K562 (cell line): ENCODE data around the gene FH. TPM values are rescaled to one million over a fixed set of nuclear protein-coding genes. Genes with fewer than 3 reads are reported as not detected.
A peak's percentile ranks its signal among the peaks of the same experiment; 100 is the strongest.

Experiments used
- ATAC-seq: fragments of 200-7000 bp; cut with Tn5 transposase; 3 replicates; pipeline ENCODE4 v1.9.1; 2020; ENCODE audit warnings: moderate library complexity
- BruUV-seq: library from RNA; stranded (reverse); fragments of 400-500 nt; replicated peaks from 2 replicates; lab custom pipeline; 2021; lab: Mats Ljungman, UMichigan
- CTCF ChIA-PET: fragments of 300-600 bp; formaldehyde crosslinking; extraction: SDS; loops from one replicate; lab custom pipeline; 2021; ENCODE audit warnings: low intra/inter-chr PET ratio; lab: Yijun Ruan, JAX
- POLR2A ChIA-PET: fragments of 300-600, 350-650 bp; sonication (Branson Sonifier 250); formaldehyde crosslinking; extraction: SDS; loops from one replicate; lab custom pipeline; 2021; ENCODE audit warnings: antibody characterized with exemption, inconsistent platforms; lab: Yijun Ruan, JAX
- DNase-seq, 4 experiments: peaks; one replicate each; pipeline versions ENCODE4 v3.0.0 to v3.0.0-alpha.2; 2011 to 2018; ENCODE audit warnings: low spot score in 3 of 4, mixed read lengths in 3 of 4; ENCODE audit errors: extremely low read depth in 1 of 4
- FAIRE-seq: peaks from 2 replicates; lab custom pipeline; 2011; peaks lifted over from hg19 to GRCh38; lab: Jason Lieb, UNC
- H2AFZ ChIP-seq: 2 replicates; pipeline ENCODE4 v1.6.0; 2011; ENCODE audit warnings: low read depth, low read length, control low read depth, inconsistent platforms
- H3K27ac ChIP-seq: fragments of 200-600 bp; 3 replicates; pipeline ENCODE4 v1.8.0; 2011; ENCODE audit warnings: low read depth, mild to moderate bottlenecking, control low read depth, inconsistent platforms, low read length, moderate library complexity, mixed read lengths; ENCODE audit errors: extremely low read depth
- H3K27me3 ChIP-seq, 2 experiments: fragments of 300-600 bp in 1 of 2; 2 replicates in 1 of 2; 3 replicates in 1 of 2; pipeline versions ENCODE4 v1.6.0 to v1.8.0; 2011; ENCODE audit warnings: inconsistent platforms in 2 of 2, low read length in 2 of 2, mild to moderate bottlenecking in 1 of 2, mixed read lengths in 1 of 2, moderate library complexity in 1 of 2; ENCODE audit not compliant: control insufficient read depth in 2 of 2, insufficient read depth in 2 of 2
- H3K36me3 ChIP-seq: fragments of 300-600 bp; 3 replicates; pipeline ENCODE4 v1.8.0; 2011; ENCODE audit warnings: mild to moderate bottlenecking, low read length, inconsistent platforms; ENCODE audit not compliant: control insufficient read depth, insufficient read depth
- H3K4me1 ChIP-seq, 2 experiments: fragments of 200-600 bp in 1 of 2; replicated peaks in 1 of 2; 2 replicates in 1 of 2; 3 replicates in 1 of 2; pipeline versions ENCODE4 v1.5.1 to v1.8.0; 2011; ENCODE audit warnings: inconsistent platforms in 2 of 2, low read length in 2 of 2, mild to moderate bottlenecking in 1 of 2, mixed read lengths in 1 of 2, moderate library complexity in 1 of 2; ENCODE audit not compliant: control insufficient read depth in 2 of 2, insufficient read depth in 2 of 2
- H3K4me2 ChIP-seq: 2 replicates; pipeline ENCODE4 v1.6.1; 2011; ENCODE audit warnings: low read length, control low read depth, inconsistent platforms, mixed read lengths; ENCODE audit not compliant: insufficient read depth
- H3K4me3 ChIP-seq: fragments of 200-600 bp; sonication (generic), shearing (Covaris generic); 2 replicates; pipeline ENCODE4 v1.5.1; 2016; ENCODE audit warnings: control low read depth, inconsistent platforms
- H3K79me2 ChIP-seq: fragments of 200-600 bp; 3 replicates; pipeline ENCODE4 v1.8.0; 2011; ENCODE audit warnings: low read length, inconsistent platforms; ENCODE audit not compliant: control insufficient read depth, insufficient read depth
- H3K9ac ChIP-seq, 2 experiments: 2 replicates each; pipeline versions ENCODE4 v1.6.0 to v1.6.1; 2011; ENCODE audit warnings: low read depth in 2 of 2, low read length in 2 of 2, control low read depth in 1 of 2, inconsistent platforms in 1 of 2, mild to moderate bottlenecking in 1 of 2, mixed read lengths in 1 of 2; ENCODE audit not compliant: insufficient read depth in 1 of 2
- H3K9me1 ChIP-seq: one replicate; pipeline ENCODE4 v1.6.0; 2011; ENCODE audit warnings: inconsistent platforms, mild to moderate bottlenecking, low read length, moderate library complexity; ENCODE audit not compliant: control insufficient read depth, insufficient read depth
- H3K9me3 ChIP-seq: replicated peaks from 2 replicates; pipeline ENCODE4 v1.5.1; 2011; ENCODE audit warnings: low read depth, low read length, inconsistent platforms; ENCODE audit not compliant: control insufficient read depth, insufficient read depth
- H4K20me1 ChIP-seq: replicated peaks from 2 replicates; pipeline ENCODE4 v1.6.1; 2011; ENCODE audit warnings: low read length, inconsistent platforms, mixed read lengths; ENCODE audit not compliant: control insufficient read depth, insufficient read depth
- ATF1 ChIP-seq, 2 experiments: fragments of 450-650 bp in 1 of 2; IDR thresholded peaks; 2 replicates each; pipeline ENCODE4 v1.6.1; 2016; ENCODE audit warnings: missing compliant biosample characterization in 1 of 2, missing genetic modification characterization in 1 of 2
- C11orf30 ChIP-seq: fragments of 450-650 bp; IDR thresholded peaks from 2 replicates; pipeline ENCODE4 v1.6.1; 2016; ENCODE audit warnings: low read depth, mild to moderate bottlenecking
- CBFA2T3 ChIP-seq: fragments of 450-650 bp; IDR thresholded peaks from 2 replicates; pipeline ENCODE4 v1.6.1; 2017
- FOXM1 ChIP-seq, 2 experiments: fragments of 450-650 bp in 1 of 2; sonication (generic) in 1 of 2; formaldehyde crosslinking in 1 of 2; IDR thresholded peaks; 2 replicates each; pipeline versions ENCODE4 v1.6.1 to v1.9.0; 2017 to 2022; ENCODE audit warnings: low read depth in 2 of 2, mild to moderate bottlenecking in 2 of 2, missing genetic modification reagents in 1 of 2, moderate library complexity in 1 of 2
- KLF16 ChIP-seq: IDR thresholded peaks from 2 replicates; pipeline ENCODE4 v1.6.1; 2016; ENCODE audit warnings: antibody characterized with exemption
- MAFF ChIP-seq: IDR thresholded peaks from 2 replicates; pipeline ENCODE4 v1.6.1; 2012; ENCODE audit warnings: low read length, improper control_type of control experiment
- MAFG ChIP-seq: fragments of 450-650 bp; conservative IDR thresholded peaks from 2 replicates; pipeline ENCODE4 v1.6.1; 2016; ENCODE audit warnings: missing genetic modification characterization, missing compliant biosample characterization
- NEUROD1 ChIP-seq: fragments of 150-350 bp; IDR thresholded peaks from 2 replicates; pipeline ENCODE4 v1.6.1; 2014; ENCODE audit warnings: borderline replicate concordance, low read length, low read depth; ENCODE audit not compliant: partially characterized antibody
- NR1H2 ChIP-seq: sonication (generic); formaldehyde crosslinking; IDR thresholded peaks from 2 replicates; pipeline ENCODE4 v1.4.0; 2020; ENCODE audit warnings: mild to moderate bottlenecking, missing genetic modification reagents
- WHSC1 ChIP-seq: IDR thresholded peaks from one replicate; pipeline ENCODE4 v1.6.1; 2012; ENCODE audit warnings: low read length, control low read depth, inconsistent platforms
- ZNF316 ChIP-seq: fragments of 450-650 bp; IDR thresholded peaks from 2 replicates; pipeline ENCODE4 v1.6.1; 2016
- ZNF699 ChIP-seq: fragments of 250-450 bp; sonication (Bioruptor Pico); IDR thresholded peaks from 2 replicates; pipeline ENCODE4 v1.8.0; 2021; ENCODE audit warnings: mild to moderate bottlenecking, moderate library complexity; ENCODE audit not compliant: insufficient replicate concordance
- WGBS: fragments of 100-300 bp; shearing (Covaris generic); methylation state at CpG from one replicate; pipeline ENCODE4 v1.1.6; 2016; ENCODE audit warnings: low coverage, mixed read lengths; ENCODE audit not compliant: insufficient coverage; ENCODE audit errors: missing lambda C conversion rate; 5-methylcytosine and 5-hydroxymethylcytosine counted together
- in situ Hi-C: fragments of 300-500 bp; cut with MboI; formaldehyde crosslinking; loops from 4 replicates; pipeline ENCODE4 v1.15.0; 2018; ENCODE audit warnings: inconsistent platforms, mixed read lengths
- intact Hi-C: fragments of 100-400 bp; cut with micrococcal nuclease; formaldehyde crosslinking; loops from 2 replicates; pipeline ENCODE4 v1.14.2; 2022
- polyA plus RNA-seq, 8 experiments: library from polyadenylated mRNA; depleted of rRNA in 4 of 8; stranded (reverse) in 5 of 8; unstranded in 3 of 8; fragments of >200 nt; fragmentation: Nextera tagmentation in 2 of 8; fragmentation: Illumina TruSeq in 1 of 8; extraction: Ambion mirVana in 2 of 8; extraction: Trizol in 1 of 8; gene quantifications; 2 replicates each; pipeline versions ENCODE4 v1.2.1 to v1.2.3, GENCODE V29; 2011 to 2014; ENCODE audit warnings: inconsistent platforms in 1 of 8, missing spikeins in 1 of 8
- total RNA-seq, 7 experiments: library from RNA; depleted of rRNA in 6 of 7; stranded (reverse); fragments of >200 nt in 6 of 7; fragmentation: Illumina TruSeq in 2 of 7; extraction: Trizol in 2 of 7; gene quantifications; 2 replicates each; pipeline versions ENCODE4 v1.2.1 to v1.2.3, GENCODE V29; 2011 to 2021; ENCODE audit warnings: low replicate concordance in 1 of 7
- TF ChIP-seq, protein P1 (sequence below): sonication (generic); formaldehyde crosslinking; IDR thresholded peaks from 2 replicates; pipeline ENCODE4 v1.8.1; 2022; ENCODE audit warnings: missing genetic modification reagents
- TF ChIP-seq, protein P2 (sequence below): fragments of 250-450 bp; sonication (Bioruptor Pico); IDR thresholded peaks from 2 replicates; pipeline ENCODE4 v1.8.0; 2022; ENCODE audit warnings: moderate library complexity, mild to moderate bottlenecking, inconsistent platforms
- TF ChIP-seq, protein P3 (sequence below): IDR thresholded peaks from 2 replicates; pipeline ENCODE4 v1.6.1; 2016; ENCODE audit warnings: missing genetic modification characterization, missing compliant biosample characterization
- TF ChIP-seq, protein P4 (sequence below): sonication (generic); formaldehyde crosslinking; IDR thresholded peaks from 2 replicates; pipeline ENCODE4 v1.8.0; 2022; ENCODE audit warnings: missing genetic modification reagents, mild to moderate bottlenecking, moderate library complexity, borderline replicate concordance

FH gene
- total and polyA plus RNA-seq, 9 of the 15 experiments (the other 6 are each of a cell fraction or from before 2014, with no cell fraction given) = 117 to 240 (median 211) TPM

GRCh38 chr1:241495741-241496140, 23.8 kb downstream of the FH start (continued):
- TF ChIP-seq, protein P1, sequence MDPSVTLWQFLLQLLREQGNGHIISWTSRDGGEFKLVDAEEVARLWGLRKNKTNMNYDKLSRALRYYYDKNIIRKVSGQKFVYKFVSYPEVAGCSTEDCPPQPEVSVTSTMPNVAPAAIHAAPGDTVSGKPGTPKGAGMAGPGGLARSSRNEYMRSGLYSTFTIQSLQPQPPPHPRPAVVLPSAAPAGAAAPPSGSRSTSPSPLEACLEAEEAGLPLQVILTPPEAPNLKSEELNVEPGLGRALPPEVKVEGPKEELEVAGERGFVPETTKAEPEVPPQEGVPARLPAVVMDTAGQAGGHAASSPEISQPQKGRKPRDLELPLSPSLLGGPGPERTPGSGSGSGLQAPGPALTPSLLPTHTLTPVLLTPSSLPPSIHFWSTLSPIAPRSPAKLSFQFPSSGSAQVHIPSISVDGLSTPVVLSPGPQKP (CRISPR knock-in tag) = no peak
- TF ChIP-seq, protein P2, sequence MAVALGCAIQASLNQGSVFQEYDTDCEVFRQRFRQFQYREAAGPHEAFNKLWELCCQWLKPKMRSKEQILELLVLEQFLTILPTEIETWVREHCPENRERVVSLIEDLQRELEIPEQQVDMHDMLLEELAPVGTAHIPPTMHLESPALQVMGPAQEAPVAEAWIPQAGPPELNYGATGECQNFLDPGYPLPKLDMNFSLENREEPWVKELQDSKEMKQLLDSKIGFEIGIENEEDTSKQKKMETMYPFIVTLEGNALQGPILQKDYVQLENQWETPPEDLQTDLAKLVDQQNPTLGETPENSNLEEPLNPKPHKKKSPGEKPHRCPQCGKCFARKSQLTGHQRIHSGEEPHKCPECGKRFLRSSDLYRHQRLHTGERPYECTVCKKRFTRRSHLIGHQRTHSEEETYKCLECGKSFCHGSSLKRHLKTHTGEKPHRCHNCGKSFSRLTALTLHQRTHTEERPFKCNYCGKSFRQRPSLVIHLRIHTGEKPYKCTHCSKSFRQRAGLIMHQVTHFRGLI (CRISPR knock-in tag) = no peak
- TF ChIP-seq WHSC1 = no peak
- no peak for TF ChIP-seq NR1H2 (CRISPR knock-in tag)
- no peak for TF ChIP-seq CBFA2T3
- no peak for TF ChIP-seq NEUROD1
- TF ChIP-seq ZNF699 (CRISPR knock-in tag) = no peak

DNA sequence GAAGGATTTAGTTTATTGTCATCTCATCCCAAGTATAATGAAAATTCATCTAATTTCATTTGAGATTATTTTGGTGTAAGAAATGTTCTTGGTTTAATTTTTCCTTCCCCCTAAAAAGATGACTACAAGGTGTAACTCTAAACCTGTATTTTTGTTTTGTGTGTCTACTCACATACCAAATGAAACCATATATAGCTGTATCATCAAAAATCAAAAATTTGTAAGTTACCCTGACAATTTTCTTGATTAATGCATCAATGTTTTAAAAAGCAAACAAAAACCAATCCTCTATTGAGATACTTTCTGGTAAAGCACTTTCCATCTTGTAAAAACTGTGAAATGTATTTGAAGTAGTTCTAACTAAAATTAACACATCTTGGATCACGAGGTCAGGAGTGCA, 30.8 kb downstream of the FH start:
- H3K36me3 ChIP-seq = no peaks in the 10 kb centered on the region
- no peaks in the 10 kb centered on the region for H3K9me1 ChIP-seq
- H3K9ac ChIP-seq = no peak overlapping the region
- H3K4me2 ChIP-seq = no peak overlapping the region
- no peak for DNase-seq
- no peak overlapping the region for H3K27ac ChIP-seq
- BruUV-seq = no TSS peak
- no peak overlapping the region for H2AFZ ChIP-seq
- CTCF ChIA-PET = no interaction called here
- TF ChIP-seq, protein P3, sequence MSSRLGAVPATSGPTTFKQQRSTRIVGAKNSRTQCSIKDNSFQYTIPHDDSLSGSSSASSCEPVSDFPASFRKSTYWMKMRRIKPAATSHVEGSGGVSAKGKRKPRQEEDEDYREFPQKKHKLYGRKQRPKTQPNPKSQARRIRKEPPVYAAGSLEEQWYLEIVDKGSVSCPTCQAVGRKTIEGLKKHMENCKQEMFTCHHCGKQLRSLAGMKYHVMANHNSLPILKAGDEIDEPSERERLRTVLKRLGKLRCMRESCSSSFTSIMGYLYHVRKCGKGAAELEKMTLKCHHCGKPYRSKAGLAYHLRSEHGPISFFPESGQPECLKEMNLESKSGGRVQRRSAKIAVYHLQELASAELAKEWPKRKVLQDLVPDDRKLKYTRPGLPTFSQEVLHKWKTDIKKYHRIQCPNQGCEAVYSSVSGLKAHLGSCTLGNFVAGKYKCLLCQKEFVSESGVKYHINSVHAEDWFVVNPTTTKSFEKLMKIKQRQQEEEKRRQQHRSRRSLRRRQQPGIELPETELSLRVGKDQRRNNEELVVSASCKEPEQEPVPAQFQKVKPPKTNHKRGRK (tag) = no peak
- peak; percentile 50 for TF ChIP-seq MAFF
- TF ChIP-seq, protein P4, sequence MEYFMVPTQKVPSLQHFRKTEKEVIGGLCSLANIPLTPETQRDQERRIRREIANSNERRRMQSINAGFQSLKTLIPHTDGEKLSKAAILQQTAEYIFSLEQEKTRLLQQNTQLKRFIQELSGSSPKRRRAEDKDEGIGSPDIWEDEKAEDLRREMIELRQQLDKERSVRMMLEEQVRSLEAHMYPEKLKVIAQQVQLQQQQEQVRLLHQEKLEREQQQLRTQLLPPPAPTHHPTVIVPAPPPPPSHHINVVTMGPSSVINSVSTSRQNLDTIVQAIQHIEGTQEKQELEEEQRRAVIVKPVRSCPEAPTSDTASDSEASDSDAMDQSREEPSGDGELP (CRISPR knock-in tag) = no peak
- TF ChIP-seq ZNF316 = peak; percentile 89
- no peak for TF ChIP-seq ATF1 (CRISPR knock-in tag; IDR thresholded peaks at IDR 0.05)
- no peak for TF ChIP-seq ATF1 (tag; IDR thresholded peaks at IDR 0.05)
- TF ChIP-seq C11orf30 = peak; percentile 66
- TF ChIP-seq KLF16 = no peak
- TF ChIP-seq MAFG (tag) = peak; percentile 37; the same call in 1 of the 2 replicates
- TF ChIP-seq FOXM1 (IDR thresholded peaks at IDR 0.05; ENCODE audit: low read depth) = no peak
- no peak for TF ChIP-seq FOXM1 (CRISPR knock-in tag; IDR thresholded peaks at IDR 0.05; ENCODE audit: low read depth)
- TF ChIP-seq, all 486 proteins: peak for 4
- no peaks in the 10 kb centered on the region for H3K9me3 ChIP-seq
- ATAC-seq (no peak), FAIRE-seq (no peak)
- no peaks in the 10 kb centered on the region for H4K20me1 ChIP-seq
- no peaks in the 10 kb centered on the region for H3K27me3 ChIP-seq
- peaks cover 0 to 18% of the 10 kb centered on the region in 2 experiments; a peak in 2 of 5 replicates for H3K4me1 ChIP-seq
- 16% methylated on average over 1 of the region's 1 CpG for WGBS
- POLR2A ChIA-PET = interaction anchor here (1.0 kb wide), 1 partner anchor 99 kb away, joined by 3 read pairs; no protein-coding TSS in a partner anchor
- no peaks in the 10 kb centered on the region for H3K79me2 ChIP-seq
- intact Hi-C loops = loop anchor here (5.0 kb wide), 3 partner anchors 81 to 1296 kb away; no protein-coding TSS in a partner anchor
- in situ Hi-C loops = no loop called here
- no peak overlapping the region for H3K4me3 ChIP-seq
